ENCODE data around the gene PLD1. TPM values are rescaled to one million over a fixed set of nuclear protein-coding genes. Genes with fewer than 3 reads are reported as not detected.
"Not testable (repeated sequence)": the region's sequence is repeated elsewhere in the genome, so short reads cannot be mapped to it uniquely, and the experiment has no call there.

PLD1 gene
- total RNA-seq, 1 donor from 2014 or later: 66.2 TPM

DNA sequence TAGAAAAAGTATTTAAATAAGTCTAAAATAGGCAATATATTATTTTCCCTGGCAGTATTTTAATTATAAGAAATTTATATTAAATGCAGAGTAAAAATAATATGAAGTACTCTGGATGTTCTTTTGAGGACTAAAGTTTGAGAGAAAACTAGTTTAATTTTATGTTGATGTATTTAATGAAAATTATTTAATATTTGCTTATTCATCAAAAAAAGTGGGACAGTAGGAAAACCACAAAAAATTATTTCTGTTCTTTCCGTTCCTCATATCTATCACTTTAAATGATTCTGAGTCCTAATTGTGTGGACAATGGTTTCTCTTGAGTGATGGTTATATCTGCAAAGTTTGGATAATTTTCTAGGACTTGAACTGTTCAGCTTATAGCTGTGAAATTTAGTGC is 202.8 kb downstream of the PLD1 start:
- no peak for DNase-seq

DNA sequence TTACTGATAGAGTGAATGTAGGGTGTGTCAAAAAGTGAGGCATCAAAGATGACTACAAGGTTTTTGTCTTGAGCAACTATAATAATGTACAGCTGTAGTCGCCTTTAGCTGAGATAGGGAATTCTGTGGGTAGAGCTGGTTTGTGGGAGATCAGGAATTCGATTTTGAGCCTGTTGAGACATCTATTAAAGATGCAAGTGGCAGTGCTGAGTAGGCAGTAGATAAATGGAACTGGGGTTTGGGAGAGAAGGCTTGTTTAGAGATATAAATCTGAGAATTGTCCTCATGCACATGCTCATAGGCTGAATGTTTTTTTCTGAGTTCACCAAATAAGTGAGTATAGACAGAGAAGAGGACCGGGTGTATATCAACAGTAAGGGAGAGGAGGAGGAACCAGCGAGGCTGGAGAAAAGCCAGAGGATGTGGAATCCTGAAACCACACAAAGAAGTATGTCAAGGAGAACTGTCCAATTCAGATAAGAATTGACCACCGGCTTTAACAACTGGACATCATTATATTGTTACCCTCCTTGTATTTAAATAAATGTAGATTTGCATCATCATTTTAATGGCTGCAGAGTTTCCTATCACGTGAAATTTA is 204.0 kb downstream of the PLD1 start:
- no peak for DNase-seq

DNA sequence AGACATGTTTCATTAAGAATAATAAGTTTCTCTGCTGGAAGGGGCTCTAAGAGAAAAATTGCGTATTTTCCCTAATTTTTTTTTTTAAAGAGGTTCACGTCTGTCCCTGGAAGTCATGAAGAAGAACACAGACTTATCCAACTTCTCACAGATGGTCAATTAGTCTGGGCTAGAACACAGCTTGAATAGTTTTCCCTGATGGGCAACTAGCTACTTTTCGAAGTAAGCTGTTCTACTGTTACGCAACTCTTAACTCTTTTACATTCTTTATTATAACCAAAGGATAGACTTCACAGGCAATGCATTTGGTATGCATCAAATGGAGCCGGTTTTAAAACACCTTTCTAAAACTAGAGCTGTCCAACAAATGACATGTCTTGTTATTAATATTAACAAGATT is 205.9 kb downstream of the PLD1 start:
- no peak for DNase-seq

DNA sequence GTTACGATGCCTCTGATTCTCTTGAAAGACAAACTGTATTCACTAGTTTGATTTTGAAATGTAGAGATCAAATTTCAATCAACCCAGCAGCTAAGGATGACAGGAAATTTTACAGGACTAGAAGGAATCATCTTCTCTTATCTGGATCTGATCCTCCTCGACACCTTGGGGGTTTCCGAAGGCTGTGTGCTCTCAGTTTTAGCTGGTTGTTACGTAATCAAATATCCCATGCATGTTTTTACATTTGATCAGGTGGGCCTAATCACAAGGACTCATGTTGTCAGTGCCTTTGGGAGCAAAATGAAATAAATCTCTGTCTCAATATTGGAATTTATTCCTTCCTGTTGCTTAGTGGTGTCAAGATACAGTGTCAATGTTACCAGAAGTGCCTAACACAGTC is 208.2 kb downstream of the PLD1 start:
- DNase-seq: no peak

DNA sequence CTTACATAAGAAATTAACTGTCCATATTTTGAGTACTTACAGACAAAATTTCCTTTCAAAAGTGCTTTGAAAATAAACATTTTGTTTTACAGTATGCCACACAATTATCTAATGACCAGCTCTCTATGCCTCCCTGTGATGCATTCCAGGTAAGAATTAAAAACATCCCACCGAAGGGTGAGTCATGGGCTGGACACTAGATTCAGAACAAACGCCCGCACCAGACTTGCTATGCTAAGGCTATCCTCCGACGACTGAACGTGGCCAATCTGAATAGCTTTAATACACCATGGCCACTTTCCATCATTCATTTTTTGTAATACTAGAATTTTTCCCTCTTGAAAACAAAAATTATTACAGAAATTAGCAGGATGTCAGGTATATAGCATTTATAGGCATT is 210.3 kb downstream of the PLD1 start:
- no peak for DNase-seq

DNA sequence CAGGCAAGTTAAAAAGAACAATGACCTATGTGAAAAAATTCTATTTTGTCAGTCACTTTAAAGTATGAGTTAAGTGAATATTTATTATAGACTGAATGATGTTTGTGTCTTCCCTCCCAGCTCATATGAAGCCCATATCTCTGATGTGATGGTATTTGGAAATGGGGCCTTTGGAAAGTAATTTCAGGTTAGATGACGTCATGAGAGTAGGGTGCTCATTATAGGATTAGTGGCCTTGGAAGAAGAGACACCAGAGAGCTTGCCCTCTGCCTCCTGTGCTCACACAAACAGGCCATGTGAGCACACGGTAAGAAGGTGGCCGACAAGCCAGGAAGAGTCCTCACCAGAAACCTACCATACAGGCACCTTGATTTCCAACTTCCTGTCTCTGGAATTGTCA is 211.3 kb downstream of the PLD1 start:
- DNase-seq: no peak

DNA sequence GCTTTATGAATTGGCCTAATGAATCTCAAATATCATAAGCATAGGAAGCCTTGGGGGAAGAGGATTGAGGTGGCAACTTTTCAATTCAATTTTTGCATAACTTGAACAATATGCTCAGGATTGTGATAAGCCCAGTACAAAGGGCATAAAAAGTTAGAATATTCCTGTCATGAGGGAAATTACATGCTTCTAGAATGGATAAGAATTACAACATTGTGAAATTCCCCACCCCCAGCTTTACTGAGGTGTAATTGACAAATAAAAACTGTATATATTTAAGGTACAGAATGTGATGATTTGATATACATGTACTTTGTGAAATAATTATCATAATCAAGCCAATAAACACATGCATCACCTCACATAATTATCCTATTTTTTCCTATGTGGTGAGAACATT is 217.5 kb downstream of the PLD1 start:
- no peak for DNase-seq

DNA sequence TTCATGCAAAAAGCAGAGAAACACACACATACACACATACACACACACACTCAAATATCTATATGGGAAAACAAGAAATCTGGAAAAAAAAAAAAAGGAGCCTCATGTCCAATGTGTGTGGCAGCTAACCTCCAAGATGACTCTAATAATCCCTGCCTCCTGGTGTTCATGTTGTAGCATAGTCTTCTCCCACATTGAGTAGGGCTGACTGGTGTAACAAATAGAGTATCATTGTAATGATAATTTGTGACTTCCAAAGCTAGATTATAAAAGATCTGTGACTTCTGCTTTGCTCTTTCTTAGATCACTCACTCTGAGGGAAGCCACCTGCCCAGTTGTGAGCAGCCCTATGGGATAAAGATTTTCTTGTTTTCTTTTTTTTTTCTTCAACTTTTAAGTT is 219.2 kb downstream of the PLD1 start:
- DNase-seq: peak; percentile 10

DNA sequence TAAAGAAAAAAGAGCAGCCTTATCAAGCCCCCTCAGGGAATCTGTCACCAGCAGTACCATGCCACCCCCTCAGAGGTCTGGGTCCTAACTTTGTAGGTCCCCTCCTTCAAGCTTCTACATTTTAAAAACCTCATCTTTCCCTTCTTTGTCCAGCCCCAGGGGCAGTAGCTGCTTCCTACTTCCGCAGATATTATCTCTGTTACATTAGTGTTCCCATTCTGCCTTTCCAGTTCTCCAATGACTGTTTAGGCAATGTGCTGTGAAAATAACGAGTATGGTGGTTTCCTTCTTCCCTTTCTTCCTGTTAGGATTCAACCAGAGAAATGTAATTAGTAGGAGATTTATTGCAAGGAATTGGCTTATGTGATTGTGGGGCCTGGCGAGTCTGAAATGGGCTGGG is 224.0 kb downstream of the PLD1 start:
- DNase-seq: no peak

DNA sequence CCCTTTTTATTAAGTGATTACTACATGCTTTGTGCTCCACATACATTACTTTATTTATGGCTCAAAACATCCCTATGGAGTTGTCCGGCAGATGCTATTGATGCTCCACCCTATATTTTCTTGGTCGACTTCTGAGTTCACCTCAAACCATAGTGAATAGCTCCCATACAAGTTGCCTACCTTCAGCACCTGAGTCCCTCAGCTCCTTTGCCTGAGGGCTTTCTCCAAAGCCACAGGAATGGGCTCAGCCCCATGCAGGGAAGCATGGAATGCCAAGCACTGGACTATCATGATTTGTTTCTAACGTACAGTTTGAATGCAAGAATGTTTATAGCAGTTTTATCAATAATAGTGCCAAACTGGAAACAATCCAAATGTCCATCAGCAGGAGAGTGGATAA is 225.2 kb downstream of the PLD1 start:
- DNase-seq: no peak

DNA sequence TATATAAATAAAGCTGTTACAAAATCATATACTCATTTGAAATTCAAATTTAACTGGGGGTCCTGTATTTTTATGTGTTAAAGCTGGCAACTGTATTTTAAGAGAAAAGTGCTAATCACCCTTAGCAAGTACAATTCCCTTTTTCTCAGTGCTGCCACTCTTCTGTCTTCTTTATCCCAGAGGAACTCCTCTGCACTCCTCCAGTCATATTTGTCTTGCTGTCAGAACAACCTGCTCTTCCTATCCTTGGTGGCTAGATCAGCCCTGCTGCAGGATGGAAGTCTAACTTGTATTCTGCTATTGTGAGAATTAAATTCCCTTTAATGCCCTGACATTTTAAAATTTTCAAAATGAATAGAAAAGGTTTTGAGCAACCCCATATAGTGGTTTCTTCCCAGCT is 226.2 kb downstream of the PLD1 start:
- no peak for DNase-seq

DNA sequence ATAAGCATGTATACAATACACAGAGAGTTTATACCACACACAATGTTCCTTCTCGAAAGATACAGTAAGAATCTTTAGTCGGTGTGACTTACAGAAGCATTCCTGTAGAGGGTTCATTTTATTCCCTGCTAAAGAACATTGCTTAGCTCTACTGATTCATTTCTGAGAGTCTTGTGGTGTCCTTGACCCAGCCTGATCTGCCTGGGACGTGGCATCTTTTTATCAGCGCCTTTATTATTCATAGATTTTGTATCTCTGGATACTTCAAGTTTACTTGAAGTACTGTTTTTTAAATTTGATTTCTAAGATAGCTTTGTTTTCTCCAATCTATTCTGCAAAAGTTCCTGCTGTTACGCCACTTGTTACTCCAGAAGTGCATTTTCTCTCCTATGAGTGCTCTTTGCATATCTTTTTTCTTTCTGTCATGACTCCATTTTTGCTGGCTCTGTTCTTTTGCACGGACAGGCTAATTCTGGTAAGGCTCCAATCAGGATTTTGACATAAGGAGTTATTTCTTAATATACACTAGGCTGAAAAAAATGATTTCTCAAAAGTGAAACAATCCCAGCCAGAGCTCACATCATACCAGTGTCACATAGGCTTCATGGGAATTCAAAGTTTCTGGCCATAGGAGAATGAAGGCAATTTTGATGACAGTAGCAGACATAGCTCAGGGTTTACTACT is 235.6 kb downstream of the PLD1 start:
- no peak for DNase-seq

DNA sequence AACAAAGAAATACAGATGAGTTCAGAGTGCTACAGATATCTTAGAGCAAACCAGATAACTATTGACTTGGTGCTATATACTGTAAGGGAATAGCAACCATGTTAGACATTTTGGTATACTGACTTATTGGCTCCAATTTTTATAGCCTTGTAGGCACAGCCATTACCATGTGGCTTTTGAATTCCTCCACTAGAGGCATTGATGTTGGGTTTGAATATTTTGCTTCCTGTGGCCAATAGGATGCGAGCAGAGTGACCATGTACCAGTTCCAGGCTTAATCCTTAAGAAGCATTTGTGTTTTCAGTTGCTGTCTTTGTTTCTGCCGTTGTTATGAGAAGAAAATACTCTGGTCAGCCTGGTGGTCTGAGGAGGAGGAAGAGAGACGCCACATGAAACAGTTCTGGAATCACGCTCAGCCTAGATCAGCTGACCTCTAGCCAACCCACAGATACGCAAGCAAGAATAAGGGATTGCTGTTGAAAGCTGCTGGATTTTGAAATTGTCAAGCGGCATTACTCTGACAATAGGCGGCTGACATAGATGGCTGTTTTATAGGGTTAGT is 240.6 kb downstream of the PLD1 start:
- DNase-seq: no peak

DNA sequence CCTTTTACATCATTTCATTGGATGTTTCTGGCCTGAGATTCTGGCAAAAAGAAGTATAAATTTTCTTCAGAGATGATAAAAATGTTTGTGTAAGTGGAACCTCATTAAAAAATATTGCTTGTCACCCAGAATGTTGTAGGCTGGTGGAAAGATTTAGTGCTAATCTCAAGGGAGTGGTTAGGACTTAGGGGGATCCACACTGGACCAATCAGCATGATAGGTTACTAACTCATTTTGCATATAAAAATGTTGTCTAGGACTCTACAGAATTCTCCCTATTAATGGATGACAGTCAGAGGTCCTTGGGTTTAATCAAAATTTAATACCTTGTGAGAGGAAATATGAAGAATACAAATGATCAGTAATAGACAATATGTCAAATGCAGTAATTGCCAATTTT is 241.5 kb downstream of the PLD1 start:
- DNase-seq: no peak

DNA sequence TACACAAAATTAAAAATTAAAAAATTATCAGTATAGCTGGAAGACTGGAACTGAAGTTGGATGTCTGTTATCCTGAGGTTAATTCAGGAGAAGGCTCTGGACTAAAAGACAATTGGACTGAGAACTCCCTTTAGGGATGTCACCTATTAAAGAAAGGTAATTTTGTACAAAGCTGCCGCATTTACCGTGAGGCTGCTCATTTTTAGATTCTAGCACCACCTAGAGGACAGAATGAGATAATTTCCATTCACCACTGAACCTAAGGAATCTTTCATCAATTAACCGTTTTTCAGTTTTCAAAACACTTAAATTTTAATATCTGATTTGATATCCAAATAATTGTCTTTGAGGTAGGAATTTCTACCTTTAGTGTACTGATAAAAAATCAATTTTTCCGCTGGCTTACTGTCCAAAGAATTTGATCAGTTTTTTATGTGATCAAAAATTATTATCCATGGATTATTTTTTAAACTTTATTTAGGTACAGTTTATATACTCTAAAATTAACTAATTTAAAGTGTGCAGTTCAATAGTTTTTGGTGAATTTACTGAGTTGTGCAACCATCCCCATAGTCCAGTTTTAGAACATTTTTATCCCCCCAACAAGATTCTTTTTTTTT is 243.4 kb downstream of the PLD1 start:
- peak; percentile 73 for DNase-seq

DNA sequence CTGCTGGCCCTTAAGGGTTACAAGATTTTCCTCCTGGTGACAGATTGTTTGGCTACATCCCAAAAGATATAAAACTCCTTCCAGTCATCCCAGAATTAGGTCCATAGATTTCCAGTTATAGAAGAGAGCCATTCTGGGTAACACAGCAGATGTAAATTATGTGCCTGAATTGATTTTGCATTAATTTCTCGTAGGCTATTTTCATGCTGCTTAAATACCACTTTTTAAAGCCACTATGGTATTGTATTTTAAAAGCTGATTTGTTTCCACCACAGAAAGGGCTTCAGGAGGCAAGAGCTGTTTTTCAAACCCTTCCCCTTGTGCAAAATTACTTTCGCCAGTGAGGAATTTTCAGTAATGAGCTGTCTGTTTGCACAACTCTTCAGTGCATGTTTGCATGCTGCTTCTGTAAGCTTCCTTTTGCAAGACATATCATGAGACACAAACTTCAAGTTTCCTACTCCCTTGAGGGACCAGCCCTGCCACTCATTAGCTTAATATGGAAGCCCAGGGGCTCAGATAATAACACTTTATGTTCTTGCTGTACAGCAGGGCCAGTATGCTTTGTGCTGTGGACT is 244.7 kb downstream of the PLD1 start:
- no peak for DNase-seq

DNA sequence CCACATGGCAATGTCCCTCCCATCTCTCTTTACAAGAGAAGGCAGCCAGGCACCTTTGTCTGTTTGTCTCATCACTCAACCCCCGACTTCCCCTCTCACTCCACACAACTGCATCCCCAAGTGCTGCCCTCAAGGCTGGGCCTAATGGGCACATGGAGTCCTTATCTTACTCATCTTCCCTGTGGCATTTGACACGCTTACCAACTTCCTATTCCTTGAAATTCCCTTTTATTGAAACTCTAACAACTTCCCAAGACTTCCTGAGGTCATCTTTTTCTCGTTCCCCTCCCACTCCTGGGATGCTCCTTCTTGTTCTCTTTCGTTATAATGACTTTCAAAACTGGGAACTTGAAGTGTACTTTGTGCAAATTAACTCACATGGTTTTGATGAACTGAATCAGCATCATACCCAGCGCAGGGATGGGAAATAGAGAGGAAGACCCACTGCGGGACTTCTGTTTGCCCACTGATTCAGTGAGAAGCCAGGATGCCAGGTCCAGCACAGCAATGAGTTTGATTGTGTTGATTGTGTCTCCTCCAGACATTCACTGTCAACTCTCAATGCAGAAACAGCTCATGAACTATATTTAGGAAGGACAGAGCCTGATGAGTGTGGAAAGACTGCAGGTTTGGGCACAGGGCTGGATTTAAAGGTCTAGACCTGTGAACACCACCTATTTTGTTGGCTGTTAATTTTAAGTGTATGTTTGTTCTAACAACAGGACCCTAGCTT is 245.4 kb downstream of the PLD1 start:
- DNase-seq: no peak

DNA sequence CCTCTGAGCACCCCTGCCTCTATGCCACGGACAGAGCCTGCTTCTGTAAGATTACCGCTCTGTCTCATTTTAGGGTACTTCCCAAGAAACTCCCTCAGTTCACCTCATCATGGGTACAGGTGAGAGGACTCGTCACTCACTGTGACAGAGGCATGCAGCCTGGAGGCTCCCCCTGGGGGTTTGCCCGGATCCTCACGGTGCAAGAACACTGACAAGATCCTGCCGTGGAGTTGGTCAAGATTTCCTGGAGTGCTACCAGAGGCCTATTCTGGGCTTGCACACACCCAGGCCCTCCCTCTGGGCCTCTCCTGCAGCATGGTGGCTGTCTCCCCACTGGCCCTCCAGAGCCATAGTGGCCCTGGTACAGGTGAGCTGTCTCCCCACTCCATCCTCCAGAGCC is 247.0 kb downstream of the PLD1 start:
- no peak for DNase-seq

DNA sequence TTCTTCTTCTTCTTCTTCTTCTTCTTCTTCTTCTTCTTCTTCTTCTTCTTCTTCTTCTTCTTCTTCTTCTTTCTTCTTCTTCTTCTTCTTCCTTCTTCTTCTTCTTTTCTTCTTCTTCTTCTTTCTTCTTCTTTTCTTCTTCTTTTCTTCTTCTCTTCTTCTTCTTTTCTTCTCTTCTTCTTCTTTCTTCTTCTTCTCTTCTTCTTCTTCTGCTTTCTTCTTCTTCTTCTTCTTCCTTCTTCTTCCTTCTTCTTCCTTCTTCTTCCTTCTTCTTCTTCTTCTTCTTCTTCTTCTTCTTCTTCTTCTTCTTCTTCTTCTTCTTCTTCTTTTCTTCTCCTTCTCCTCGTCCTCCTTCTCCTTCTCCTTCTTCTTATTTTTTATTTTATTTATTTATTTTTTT is 247.8 kb downstream of the PLD1 start:
- not testable (repeated sequence) for DNase-seq

DNA sequence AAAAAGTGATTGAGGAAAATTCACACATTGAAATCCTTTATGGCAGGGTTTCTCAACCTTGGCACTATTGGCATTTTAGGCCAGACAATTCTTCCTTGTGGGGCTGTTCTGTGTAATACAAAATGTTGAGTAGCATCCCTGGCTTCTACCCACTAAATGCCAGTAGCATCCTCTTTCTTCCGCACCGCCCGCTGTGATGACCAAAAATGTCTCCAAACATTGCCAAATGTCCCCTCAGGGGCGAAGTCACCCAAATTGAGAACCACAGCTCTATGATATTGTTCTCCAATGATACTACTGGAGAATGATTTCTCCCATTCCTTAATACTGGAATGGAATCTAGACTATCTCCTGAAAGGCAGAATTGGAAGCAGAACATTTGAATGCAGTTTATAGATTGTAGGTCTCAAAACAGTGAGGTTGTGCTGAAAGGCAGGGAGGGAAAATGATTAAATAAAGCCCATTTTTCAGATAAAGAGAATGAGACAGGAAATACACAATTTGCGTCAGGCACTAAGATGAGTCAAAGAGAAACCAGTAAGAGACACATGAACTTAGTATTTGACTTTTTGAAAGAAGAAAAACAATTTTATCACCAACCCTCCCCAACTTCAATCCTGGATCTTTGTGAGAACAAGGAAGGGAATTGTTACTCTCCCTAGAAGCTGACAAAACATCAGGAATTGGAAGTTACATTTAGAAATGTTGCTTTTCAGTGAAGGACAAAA is 248.5 kb downstream of the PLD1 start:
- DNase-seq: no peak

DNA sequence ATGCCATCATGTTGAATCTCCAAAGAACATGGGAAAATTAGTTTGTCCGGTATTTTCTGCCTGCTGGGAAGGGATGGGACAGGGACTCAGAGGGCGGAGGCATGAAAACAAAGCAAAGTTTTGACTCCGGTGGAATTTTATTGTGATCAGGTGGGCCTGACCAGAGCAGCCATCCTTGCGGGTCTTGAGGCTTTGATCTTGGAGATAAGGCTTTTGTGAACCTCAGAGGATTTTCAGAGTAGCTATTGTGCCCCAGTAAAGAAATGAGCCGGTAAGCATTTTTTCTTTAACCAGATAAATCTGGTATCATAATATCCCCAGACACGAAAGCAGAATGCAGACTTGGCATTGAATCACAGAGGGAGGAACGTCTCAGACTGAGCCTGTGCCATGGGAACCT is 250.7 kb downstream of the PLD1 start:
- DNase-seq: no peak

DNA sequence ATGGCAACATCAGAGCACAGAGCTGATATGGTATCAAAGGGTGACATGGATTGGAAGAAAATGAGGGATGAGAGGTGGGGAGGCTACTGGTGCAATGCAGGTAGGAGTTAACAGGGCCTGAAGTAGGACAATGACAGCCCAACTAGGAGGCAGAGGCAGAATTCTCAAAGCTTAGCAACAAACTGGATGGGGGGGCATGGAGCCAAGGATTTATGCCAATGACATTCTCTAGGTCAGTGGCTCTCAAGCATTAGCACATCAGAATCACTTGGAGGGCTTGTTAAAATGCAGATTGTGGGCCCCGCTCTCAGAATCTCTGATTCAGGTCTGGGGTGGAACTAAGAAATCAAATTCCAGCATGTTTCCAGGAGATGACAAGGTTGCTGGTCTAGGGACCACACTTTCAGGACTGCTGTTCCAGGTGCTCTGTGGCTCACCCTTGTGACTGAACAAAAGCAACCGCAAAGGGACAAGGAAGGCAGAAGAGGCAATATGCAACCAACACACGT is 252.0 kb downstream of the PLD1 start:
- no peak for DNase-seq

Data from dermis blood vessel endothelial cell (primary cell).